ENCODE measurements around the gene CCDC57. TPM values are rescaled to one million over a fixed set of nuclear protein-coding genes. Genes with fewer than 3 reads are reported as not detected.

Gene CCDC57
- total and polyA plus RNA-seq, 9 of the 15 experiments (the other 6 are each of a cell fraction or from before 2014, with no cell fraction given): 0.83 to 36.2 (median 13.6) TPM

DNA sequence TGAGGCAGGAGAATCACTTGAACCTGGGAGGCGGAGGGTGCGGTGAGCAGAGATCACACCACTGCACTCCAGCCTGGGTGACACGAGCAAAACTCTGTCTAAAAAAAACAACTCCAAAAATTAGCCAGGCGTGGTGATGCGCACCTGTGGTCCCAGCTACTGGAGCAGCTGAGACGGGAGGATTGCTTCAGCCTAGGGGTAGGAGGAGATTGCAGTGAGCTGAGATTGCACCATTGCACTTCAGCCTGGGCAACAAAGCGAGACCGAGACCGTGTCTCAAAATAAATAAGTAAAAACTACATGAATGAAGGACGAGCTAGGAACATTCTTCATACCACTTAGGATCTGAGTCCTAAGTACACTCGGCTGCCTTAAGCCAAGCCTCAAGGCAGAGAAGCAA lies 35.4 kb downstream of the CCDC57 start:
- in situ Hi-C loops (cut with MboI): no loop called here
- no peaks in the 10 kb centered on the region for H3K9me3 ChIP-seq (replicated peaks; ENCODE audit: control insufficient read depth, insufficient read depth, low read depth, low read length)
- intact Hi-C loops (cut with micrococcal nuclease): no loop called here
- no peaks in the 10 kb centered on the region for H4K20me1 ChIP-seq (replicated peaks; ENCODE audit: control insufficient read depth, insufficient read depth, low read length)
- ATAC-seq (no peak), DNase-seq (ENCODE audit: extremely low read depth in 1 of 4, low spot score in 3 of 4) (no peak), FAIRE-seq (peak; percentile 68)
- 82% methylated on average over 11 of the region's 11 CpGs for WGBS (ENCODE audit: insufficient coverage, low coverage, missing lambda C conversion rate)
- H3K36me3 ChIP-seq (ENCODE audit: control insufficient read depth, insufficient read depth, low read length): peaks cover 38% of the 10 kb centered on the region; the same call in 2 of the 3 replicates
- POLR2A ChIA-PET: interaction anchor here (0.5 to 1.7 kb wide), 2 partner anchors 14 to 939 kb away, joined by 3 to 5 read pairs; no protein-coding TSS in a partner anchor
- CTCF ChIA-PET (ENCODE audit: low intra/inter-chr PET ratio): no interaction called here
- H3K4me2 ChIP-seq (ENCODE audit: insufficient read depth, low read length): no peak overlapping the region
- H3K9me1 ChIP-seq (ENCODE audit: control insufficient read depth, insufficient read depth, low read length): peaks cover 3% of the 10 kb centered on the region
- peaks cover 7 to 10% of the 10 kb centered on the region in 2 experiments; a peak in 4 of 5 replicates for H3K4me1 ChIP-seq (replicated peaks in 1 of 2; ENCODE audit: control insufficient read depth in 2 of 2, insufficient read depth in 2 of 2, low read length in 2 of 2)
- H3K27me3 ChIP-seq (ENCODE audit: control insufficient read depth in 2 of 2, insufficient read depth in 2 of 2, low read length in 2 of 2): no peaks in the 10 kb centered on the region
- H3K4me3 ChIP-seq: no peak overlapping the region
- no TSS peak for BruUV-seq (replicated peaks)
- no peak overlapping the region for H2AFZ ChIP-seq (ENCODE audit: low read depth, low read length)
- no peak overlapping the region for H3K9ac ChIP-seq (ENCODE audit: insufficient read depth in 1 of 2, low read depth in 2 of 2, low read length in 2 of 2)
- H3K79me2 ChIP-seq (ENCODE audit: control insufficient read depth, insufficient read depth, low read length): no peaks in the 10 kb centered on the region
- TF ChIP-seq ZBTB7A (IDR thresholded peaks at IDR 0.05; ENCODE audit: borderline replicate concordance, control insufficient read depth, low read depth, low read length): no peak
- no peak for TF ChIP-seq ZNF263 (CRISPR knock-in tag; IDR thresholded peaks at IDR 0.05; ENCODE audit: borderline replicate concordance)
- no peak for TF ChIP-seq CREM (IDR thresholded peaks at IDR 0.05; ENCODE audit: low read depth)
- TF ChIP-seq MEF2A (IDR thresholded peaks at IDR 0.05; ENCODE audit: control insufficient read depth, low read depth, low read length): no peak
- TF ChIP-seq NFXL1 (CRISPR knock-in tag; IDR thresholded peaks at IDR 0.05): no peak
- no peak for TF ChIP-seq NFATC3 (IDR thresholded peaks at IDR 0.05)
- no peak for TF ChIP-seq C11orf30 (IDR thresholded peaks at IDR 0.05; ENCODE audit: low read depth)
- TF ChIP-seq ZNF146 (CRISPR knock-in tag; IDR thresholded peaks at IDR 0.05; ENCODE audit: unreplicated experiment): no peak
- no peak for TF ChIP-seq PTBP1 (IDR thresholded peaks at IDR 0.05; ENCODE audit: low read depth, low read length)
- TF ChIP-seq, protein P1, sequence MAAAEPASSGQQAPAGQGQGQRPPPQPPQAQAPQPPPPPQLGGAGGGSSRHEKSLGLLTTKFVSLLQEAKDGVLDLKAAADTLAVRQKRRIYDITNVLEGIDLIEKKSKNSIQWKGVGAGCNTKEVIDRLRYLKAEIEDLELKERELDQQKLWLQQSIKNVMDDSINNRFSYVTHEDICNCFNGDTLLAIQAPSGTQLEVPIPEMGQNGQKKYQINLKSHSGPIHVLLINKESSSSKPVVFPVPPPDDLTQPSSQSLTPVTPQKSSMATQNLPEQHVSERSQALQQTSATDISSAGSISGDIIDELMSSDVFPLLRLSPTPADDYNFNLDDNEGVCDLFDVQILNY (CRISPR knock-in tag; IDR thresholded peaks at IDR 0.05): no peak
- no peak overlapping the region for H3K27ac ChIP-seq (ENCODE audit: extremely low read depth, low read depth, low read length)
